PFSK-1 (cell line): Measurements from ENCODE around the gene LRP4.

ENCODE experiments used
- FOXP2 ChIP-seq: optimal IDR thresholded peaks from 2 replicates; pipeline ENCODE3; 2011; ENCODE audit warnings: borderline replicate concordance, control low read depth, inconsistent platforms; ENCODE audit not compliant: insufficient read depth; ENCODE audit errors: extremely low read length, extremely low read depth
- POLR2AphosphoS5 ChIP-seq: IDR thresholded peaks from 2 replicates; pipeline ENCODE4 v1.6.1; 2012; ENCODE audit warnings: low read depth, mild to moderate bottlenecking, control low read depth, low read length, moderate library complexity
- SIN3A ChIP-seq: IDR thresholded peaks from 2 replicates; pipeline ENCODE4 v1.6.1; 2012; ENCODE audit warnings: mild to moderate bottlenecking, low read length, moderate library complexity, borderline replicate concordance; ENCODE audit not compliant: insufficient read depth
- TAF1 ChIP-seq: IDR thresholded peaks from 2 replicates; pipeline ENCODE4 v1.6.1; 2012; ENCODE audit warnings: low read length, control low read depth, borderline replicate concordance; ENCODE audit not compliant: insufficient read depth
- TF ChIP-seq, protein P1 (sequence below), 2 experiments: IDR thresholded peaks; 2 replicates each; pipeline versions ENCODE4 v1.6.1 to v1.8.0; 2011 to 2012; ENCODE audit warnings: low read depth in 2 of 2, low read length in 2 of 2, control low read depth in 1 of 2, inconsistent platforms in 1 of 2, mild to moderate bottlenecking in 1 of 2, moderate library complexity in 1 of 2; ENCODE audit not compliant: insufficient read depth in 1 of 2

Gene LRP4

DNA sequence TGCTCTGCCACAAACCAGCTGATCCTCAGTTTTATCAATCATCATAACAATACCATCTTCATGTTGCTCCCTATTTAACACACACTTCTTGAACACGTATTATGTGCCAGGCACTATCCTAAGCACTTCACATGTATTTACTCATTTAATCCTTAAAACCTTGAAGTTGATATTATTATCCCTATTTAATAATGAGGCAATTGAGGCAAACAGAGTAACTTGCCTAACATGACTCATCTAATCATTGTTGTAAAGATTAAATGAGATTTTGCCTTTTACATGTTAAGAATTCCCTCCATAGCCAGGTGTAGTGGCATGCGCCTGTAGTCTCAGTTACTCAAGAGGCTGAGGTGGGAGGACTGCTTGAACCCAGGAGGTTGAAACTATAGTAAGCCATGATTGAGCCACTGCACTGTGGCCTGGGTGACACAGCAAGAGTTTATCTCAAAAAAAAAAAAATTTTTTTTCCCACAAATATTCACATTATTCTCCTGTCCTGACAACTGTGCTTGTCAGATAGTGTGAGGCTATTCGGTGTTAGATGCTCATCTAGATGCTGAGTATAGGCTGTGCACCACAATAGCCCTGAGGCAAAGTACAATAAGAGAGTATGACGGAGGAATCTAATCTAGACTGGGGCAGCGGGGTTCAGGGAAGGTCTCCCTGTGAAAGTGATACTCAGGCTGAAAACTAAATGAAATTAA is 85.7 kb downstream of the LRP4 start:
- TF ChIP-seq POLR2AphosphoS5 = no peak
- no peak for TF ChIP-seq SIN3A
- TF ChIP-seq FOXP2 = no peak
- no peak for TF ChIP-seq TAF1
- TF ChIP-seq, protein P1, sequence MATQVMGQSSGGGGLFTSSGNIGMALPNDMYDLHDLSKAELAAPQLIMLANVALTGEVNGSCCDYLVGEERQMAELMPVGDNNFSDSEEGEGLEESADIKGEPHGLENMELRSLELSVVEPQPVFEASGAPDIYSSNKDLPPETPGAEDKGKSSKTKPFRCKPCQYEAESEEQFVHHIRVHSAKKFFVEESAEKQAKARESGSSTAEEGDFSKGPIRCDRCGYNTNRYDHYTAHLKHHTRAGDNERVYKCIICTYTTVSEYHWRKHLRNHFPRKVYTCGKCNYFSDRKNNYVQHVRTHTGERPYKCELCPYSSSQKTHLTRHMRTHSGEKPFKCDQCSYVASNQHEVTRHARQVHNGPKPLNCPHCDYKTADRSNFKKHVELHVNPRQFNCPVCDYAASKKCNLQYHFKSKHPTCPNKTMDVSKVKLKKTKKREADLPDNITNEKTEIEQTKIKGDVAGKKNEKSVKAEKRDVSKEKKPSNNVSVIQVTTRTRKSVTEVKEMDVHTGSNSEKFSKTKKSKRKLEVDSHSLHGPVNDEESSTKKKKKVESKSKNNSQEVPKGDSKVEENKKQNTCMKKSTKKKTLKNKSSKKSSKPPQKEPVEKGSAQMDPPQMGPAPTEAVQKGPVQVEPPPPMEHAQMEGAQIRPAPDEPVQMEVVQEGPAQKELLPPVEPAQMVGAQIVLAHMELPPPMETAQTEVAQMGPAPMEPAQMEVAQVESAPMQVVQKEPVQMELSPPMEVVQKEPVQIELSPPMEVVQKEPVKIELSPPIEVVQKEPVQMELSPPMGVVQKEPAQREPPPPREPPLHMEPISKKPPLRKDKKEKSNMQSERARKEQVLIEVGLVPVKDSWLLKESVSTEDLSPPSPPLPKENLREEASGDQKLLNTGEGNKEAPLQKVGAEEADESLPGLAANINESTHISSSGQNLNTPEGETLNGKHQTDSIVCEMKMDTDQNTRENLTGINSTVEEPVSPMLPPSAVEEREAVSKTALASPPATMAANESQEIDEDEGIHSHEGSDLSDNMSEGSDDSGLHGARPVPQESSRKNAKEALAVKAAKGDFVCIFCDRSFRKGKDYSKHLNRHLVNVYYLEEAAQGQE (IDR thresholded peaks at IDR 0.05; ENCODE audit: insufficient read depth in 1 of 2, low read depth in 2 of 2, low read length in 2 of 2) = no peak

DNA sequence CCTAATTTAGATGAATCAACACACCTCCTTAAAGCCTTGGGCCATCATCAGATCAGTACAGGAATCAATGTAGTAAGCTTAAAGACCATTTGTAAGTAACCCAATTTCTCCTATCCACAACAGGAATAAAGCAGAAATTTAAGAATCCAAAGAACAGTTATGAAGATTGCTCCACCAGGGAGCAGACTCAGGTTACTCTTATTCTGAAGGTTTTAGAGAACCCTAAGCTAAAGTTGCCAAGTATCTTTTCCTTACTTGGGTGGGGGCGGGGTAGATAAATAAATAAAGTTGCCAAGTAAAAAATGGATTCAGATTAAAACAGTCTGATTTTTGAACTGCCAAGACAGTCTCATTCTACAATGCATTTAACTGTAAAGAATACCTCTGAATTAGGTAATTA is 90.4 kb downstream of the LRP4 start:
- TF ChIP-seq, protein P1 (IDR thresholded peaks at IDR 0.05; ENCODE audit: insufficient read depth in 1 of 2, low read depth in 2 of 2, low read length in 2 of 2) = no peak
- TF ChIP-seq SIN3A = no peak
- TF ChIP-seq TAF1 = no peak
- no peak for TF ChIP-seq POLR2AphosphoS5
- no peak for TF ChIP-seq FOXP2

GRCh38 chr11:46826310-46827044 is 91.9 kb downstream of the LRP4 start:
- TF ChIP-seq FOXP2 = no peak

GRCh38 chr11:46808799-46809431 is 109.4 kb downstream of the LRP4 start:
- TF ChIP-seq, protein P1 (IDR thresholded peaks at IDR 0.05; ENCODE audit: insufficient read depth in 1 of 2, low read depth in 2 of 2, low read length in 2 of 2) = no peak
- TF ChIP-seq TAF1 = no peak
- no peak for TF ChIP-seq SIN3A
- TF ChIP-seq POLR2AphosphoS5 = no peak
- no peak for TF ChIP-seq FOXP2
